ENCODE results near the gene ATAD3A.
"Not testable (repeated sequence)": the region's sequence is repeated elsewhere in the genome, so short reads cannot be mapped to it uniquely, and the experiment has no call there.

ATAD3A gene

GRCh38 chr1:1554926-1555915 is 43.3 kb downstream of the ATAD3A start:
- no peak for DNase-seq (ENCODE audit: low read depth in 2 of 2)

- DNase-seq (ENCODE audit: low read depth in 2 of 2) = no peak
These were observed 44.5 kb downstream of the ATAD3A start for GRCh38 chr1:1556505-1556904.

GRCh38 chr1:1556961-1557360 is 45.0 kb downstream of the ATAD3A start:
- not testable (repeated sequence) for DNase-seq (ENCODE audit: low read depth in 2 of 2)

- not testable (repeated sequence) for DNase-seq (ENCODE audit: low read depth in 2 of 2)
These were observed 45.7 kb downstream of the ATAD3A start for GRCh38 chr1:1557688-1558087.

GRCh38 chr1:1558591-1558990 is 46.6 kb downstream of the ATAD3A start:
- DNase-seq (ENCODE audit: low read depth in 2 of 2) = no peak

- no peak for DNase-seq (ENCODE audit: low read depth in 2 of 2)
These were observed 47.1 kb downstream of the ATAD3A start for GRCh38 chr1:1559066-1559465.

GRCh38 chr1:1560178-1560577 is 48.2 kb downstream of the ATAD3A start:
- no peak for DNase-seq (ENCODE audit: low read depth in 2 of 2)

GRCh38 chr1:1561801-1562470 is 50.0 kb downstream of the ATAD3A start:
- DNase-seq (ENCODE audit: low read depth in 2 of 2) = no peak

- DNase-seq (ENCODE audit: low read depth in 2 of 2) = no peak
These were observed 50.7 kb downstream of the ATAD3A start for GRCh38 chr1:1562556-1563195.

GRCh38 chr1:1563688-1564087 is 51.7 kb downstream of the ATAD3A start:
- DNase-seq (ENCODE audit: low read depth in 2 of 2) = no peak

- DNase-seq (ENCODE audit: low read depth in 2 of 2) = no peak
These were observed 52.3 kb downstream of the ATAD3A start for GRCh38 chr1:1564268-1564667.

- DNase-seq (ENCODE audit: low read depth in 2 of 2) = no peak
These were observed 53.4 kb downstream of the ATAD3A start for GRCh38 chr1:1565340-1565739.

GRCh38 chr1:1567152-1567875 is 55.4 kb downstream of the ATAD3A start:
- no peak for DNase-seq (ENCODE audit: low read depth in 2 of 2)

GRCh38 chr1:1567891-1568291 is 55.9 kb downstream of the ATAD3A start:
- DNase-seq (ENCODE audit: low read depth in 2 of 2) = no peak

GRCh38 chr1:1569341-1569740 is 57.4 kb downstream of the ATAD3A start:
- no peak for DNase-seq (ENCODE audit: low read depth in 2 of 2)

GRCh38 chr1:1573843-1574720 is 62.1 kb downstream of the ATAD3A start:
- DNase-seq (ENCODE audit: low read depth in 2 of 2) = peak in 1 of 2 donors; percentile 48

- DNase-seq (ENCODE audit: low read depth in 2 of 2) = peak; percentile 86 to 92
These were observed 63.0 kb downstream of the ATAD3A start, which contains the start of gene SSU72 for GRCh38 chr1:1574721-1575537. Gene SSU72, minus strand, starts transcription at chr1:1574863. Its CDS starts 306 bp downstream, at chr1:1574557.

- no peak for DNase-seq (ENCODE audit: low read depth in 2 of 2)
These were observed 65.5 kb downstream of the ATAD3A start for GRCh38 chr1:1577367-1578011.

- no peak for DNase-seq (ENCODE audit: low read depth in 2 of 2)
These were observed 66.5 kb downstream of the ATAD3A start for GRCh38 chr1:1578371-1578940.

Data from stimulated activated CD4-positive, alpha-beta T cell treated with anti-CD3 and anti-CD28 coated beads, Interleukin-1b, Interleukin-23, amount 100 ng/mL, for 4 hours (primary cell).